ENCODE data around the gene HHIPL1. TPM values are rescaled to one million over a fixed set of nuclear protein-coding genes. Genes with fewer than 3 reads are reported as not detected.

The HHIPL1 gene
- total RNA-seq, 1 donor from 2014 or later, result 11.9 TPM

DNA sequence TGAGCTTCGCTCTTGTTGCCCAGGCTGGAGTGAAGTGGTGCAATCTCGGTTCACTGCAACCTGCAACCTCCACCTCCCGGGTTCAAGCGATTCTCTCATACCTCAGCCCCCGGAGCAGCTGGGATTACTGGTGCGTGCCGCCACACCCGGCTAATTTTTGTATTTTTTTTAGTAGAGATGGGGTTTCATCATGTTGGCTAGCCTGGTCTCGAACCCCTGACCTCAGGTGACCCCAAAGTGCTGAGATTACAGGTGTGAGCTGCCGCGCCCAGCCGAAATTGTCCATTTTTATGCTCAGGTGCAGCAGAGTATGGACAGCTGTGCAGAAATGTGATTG, 20.0 kb downstream of the HHIPL1 start:
- Histone ChIP-seq H3K4me1 (no peaks in the 10 kb centered on the region), H3K4me3 (no peak overlapping the region), H3K9me3 (no peaks in the 10 kb centered on the region), H3K36me3 (no peaks in the 10 kb centered on the region), H3K27me3 (no peaks in the 10 kb centered on the region), H3K27ac (no peak overlapping the region)
- intact Hi-C loops (cut with DNase I), result no loop called here
- TF ChIP-seq, protein P1, sequence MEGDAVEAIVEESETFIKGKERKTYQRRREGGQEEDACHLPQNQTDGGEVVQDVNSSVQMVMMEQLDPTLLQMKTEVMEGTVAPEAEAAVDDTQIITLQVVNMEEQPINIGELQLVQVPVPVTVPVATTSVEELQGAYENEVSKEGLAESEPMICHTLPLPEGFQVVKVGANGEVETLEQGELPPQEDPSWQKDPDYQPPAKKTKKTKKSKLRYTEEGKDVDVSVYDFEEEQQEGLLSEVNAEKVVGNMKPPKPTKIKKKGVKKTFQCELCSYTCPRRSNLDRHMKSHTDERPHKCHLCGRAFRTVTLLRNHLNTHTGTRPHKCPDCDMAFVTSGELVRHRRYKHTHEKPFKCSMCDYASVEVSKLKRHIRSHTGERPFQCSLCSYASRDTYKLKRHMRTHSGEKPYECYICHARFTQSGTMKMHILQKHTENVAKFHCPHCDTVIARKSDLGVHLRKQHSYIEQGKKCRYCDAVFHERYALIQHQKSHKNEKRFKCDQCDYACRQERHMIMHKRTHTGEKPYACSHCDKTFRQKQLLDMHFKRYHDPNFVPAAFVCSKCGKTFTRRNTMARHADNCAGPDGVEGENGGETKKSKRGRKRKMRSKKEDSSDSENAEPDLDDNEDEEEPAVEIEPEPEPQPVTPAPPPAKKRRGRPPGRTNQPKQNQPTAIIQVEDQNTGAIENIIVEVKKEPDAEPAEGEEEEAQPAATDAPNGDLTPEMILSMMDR (IDR thresholded peaks at IDR 0.05), result no peak
- no peak for DNase-seq (ENCODE audit: low spot score in 2 of 2)

DNA sequence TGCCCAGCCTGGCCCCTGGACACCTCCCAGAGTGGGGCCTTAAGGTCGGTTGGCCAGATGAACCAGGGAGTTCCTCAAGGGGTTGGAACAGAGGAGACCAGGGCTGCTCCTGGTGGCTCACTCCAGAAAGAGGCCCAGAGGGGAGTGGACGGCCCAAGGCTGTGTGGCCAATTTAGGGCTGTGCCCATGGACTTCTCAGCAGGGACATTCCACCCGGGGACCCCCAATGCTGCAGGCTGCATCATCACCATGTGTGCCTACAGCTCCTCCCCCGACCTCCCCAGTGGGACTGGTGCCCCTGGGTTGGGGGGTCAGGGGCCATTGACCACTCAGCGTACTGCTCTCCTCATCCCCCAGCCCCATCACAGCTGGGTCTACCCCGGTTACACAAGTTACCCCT, 21.6 kb downstream of the HHIPL1 start:
- Histone ChIP-seq H3K36me3 (no peaks in the 10 kb centered on the region), H3K27ac (no peak overlapping the region), H3K4me1 (no peaks in the 10 kb centered on the region), H3K27me3 (no peaks in the 10 kb centered on the region), H3K9me3 (no peaks in the 10 kb centered on the region), H3K4me3 (no peak overlapping the region)
- TF ChIP-seq, protein P1 (IDR thresholded peaks at IDR 0.05), result no peak
- intact Hi-C loops (cut with DNase I), result no loop called here
- DNase-seq (ENCODE audit: low spot score in 2 of 2), result no peak

DNA sequence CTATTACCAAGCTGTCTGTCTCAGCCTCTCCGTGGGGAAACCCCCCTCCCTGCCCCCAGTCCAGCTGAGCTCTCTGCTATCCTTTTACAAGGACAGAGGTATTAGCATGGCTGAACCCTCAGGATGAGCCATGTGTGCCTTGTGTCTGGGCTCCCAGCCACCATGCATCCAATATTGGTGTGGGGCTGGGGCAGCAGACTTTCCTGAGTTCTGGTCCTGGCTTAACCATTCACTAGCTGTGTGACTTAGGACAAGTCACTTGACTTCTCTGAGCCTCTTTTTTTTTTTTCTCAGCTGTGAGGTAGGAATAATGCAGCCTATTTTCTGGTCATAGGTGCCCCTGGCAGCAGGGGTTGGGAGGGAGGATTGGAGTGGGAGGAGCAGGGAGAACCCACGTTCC, 22.1 kb downstream of the HHIPL1 start:
- no peak overlapping the region for H3K4me3 ChIP-seq
- no peaks in the 10 kb centered on the region for H3K36me3 ChIP-seq
- no peak for DNase-seq (ENCODE audit: low spot score in 2 of 2)
- TF ChIP-seq, protein P1 (IDR thresholded peaks at IDR 0.05), result no peak
- H3K27me3 ChIP-seq, result no peaks in the 10 kb centered on the region
- no peaks in the 10 kb centered on the region for H3K9me3 ChIP-seq
- no peaks in the 10 kb centered on the region for H3K4me1 ChIP-seq
- no peak overlapping the region for H3K27ac ChIP-seq
- intact Hi-C loops (cut with DNase I), result no loop called here

DNA sequence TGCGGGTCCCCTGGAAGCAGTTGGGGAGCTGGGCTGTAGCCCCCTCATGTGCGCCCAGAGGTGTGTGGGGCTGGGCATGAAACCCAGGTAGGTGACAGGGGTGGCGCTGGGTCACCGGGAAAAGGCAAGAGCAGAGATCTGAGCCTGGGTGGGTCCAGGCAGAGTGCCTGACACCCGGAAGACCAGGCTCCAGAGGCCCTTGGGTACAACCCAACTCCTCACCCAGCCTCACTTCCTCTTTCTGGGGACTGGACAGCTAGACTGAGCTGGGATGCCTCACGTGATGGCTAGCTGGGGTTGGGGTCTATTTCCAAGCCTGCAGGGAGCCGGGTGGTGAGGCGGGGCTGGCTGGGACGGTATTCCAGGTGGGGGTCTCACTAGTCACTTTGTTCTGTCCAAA, 22.9 kb downstream of the HHIPL1 start:
- no peak overlapping the region for H3K27ac ChIP-seq
- no peaks in the 10 kb centered on the region for H3K36me3 ChIP-seq
- no peak overlapping the region for H3K4me3 ChIP-seq
- no peak for DNase-seq (ENCODE audit: low spot score in 2 of 2)
- no peaks in the 10 kb centered on the region for H3K4me1 ChIP-seq
- H3K27me3 ChIP-seq, result no peaks in the 10 kb centered on the region
- H3K9me3 ChIP-seq, result no peaks in the 10 kb centered on the region
- TF ChIP-seq, protein P1 (IDR thresholded peaks at IDR 0.05), result no peak
- intact Hi-C loops (cut with DNase I), result no loop called here

DNA sequence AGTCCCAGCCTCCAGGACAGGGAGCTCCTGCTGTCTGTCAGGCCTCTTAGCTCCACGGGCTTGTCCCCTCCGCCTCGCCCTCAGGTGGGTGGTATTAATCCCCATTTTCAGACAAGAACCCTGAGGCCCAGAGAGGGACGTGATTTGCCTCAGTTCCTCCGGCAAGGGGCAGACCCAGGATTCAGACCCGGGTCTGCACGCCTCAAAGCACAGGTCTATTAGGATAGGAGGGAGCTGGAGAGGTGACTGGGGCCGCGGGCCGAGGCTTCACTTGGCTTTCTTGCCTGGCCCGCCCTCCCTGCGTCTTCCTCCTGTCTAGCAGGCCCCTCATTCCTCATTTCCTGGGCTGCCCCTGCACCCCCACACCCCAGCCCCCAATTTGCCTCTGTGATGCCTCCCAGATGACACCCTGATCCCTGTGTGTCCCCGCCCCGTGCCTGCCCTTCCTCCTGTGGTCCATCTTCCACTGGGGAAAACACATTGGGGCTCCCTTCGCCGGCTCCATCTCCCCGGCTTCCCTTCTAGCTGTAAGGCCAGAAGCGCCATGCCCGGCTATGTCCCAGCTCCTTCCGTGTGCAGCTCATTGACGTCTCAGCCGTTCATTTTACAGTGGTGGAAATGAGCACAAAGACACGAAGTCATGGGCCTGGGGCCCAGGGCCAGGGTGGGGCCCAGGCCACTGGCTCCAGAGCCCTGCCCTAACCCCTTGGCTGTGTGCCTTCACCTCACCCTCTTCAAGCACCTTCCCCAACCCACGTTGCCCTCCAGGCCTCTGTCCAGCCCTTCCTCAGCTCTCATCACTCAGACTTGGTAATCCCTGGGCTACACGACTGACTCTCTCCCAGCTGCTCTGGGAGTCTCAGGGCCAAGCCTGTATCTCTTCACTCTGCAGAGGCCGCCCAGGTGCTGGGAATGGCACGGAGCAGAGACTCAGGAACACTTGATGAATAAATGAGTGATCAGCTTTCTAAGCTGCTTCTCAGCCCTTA, 23.7 kb downstream of the HHIPL1 start:
- TF ChIP-seq, protein P1 (IDR thresholded peaks at IDR 0.05), result no peak
- Histone ChIP-seq H3K27me3 (no peaks in the 10 kb centered on the region), H3K36me3 (no peaks in the 10 kb centered on the region), H3K9me3 (no peaks in the 10 kb centered on the region), H3K4me1 (no peaks in the 10 kb centered on the region), H3K27ac (no peak overlapping the region), H3K4me3 (no peak overlapping the region)
- intact Hi-C loops (cut with DNase I), result no loop called here
- no peak for DNase-seq (ENCODE audit: low spot score in 2 of 2)

Data from ascending aorta (tissue), 2 donors.